ENCODE data around the gene ESF1.

GRCh38 chr20:13735826-13736225, 48.9 kb downstream of the ESF1 start:
- TF ChIP-seq CTCF (IDR thresholded peaks at IDR 0.05) (no peak), EP300 (IDR thresholded peaks at IDR 0.05) (no peak), POLR2AphosphoS5 (IDR thresholded peaks at IDR 0.05) (no peak)

Measured in sigmoid colon (tissue), 4 donors.